Glutamatergic neuron (in vitro differentiated cells): ENCODE measurements around the gene TSPAN5. TPM values are rescaled to one million over a fixed set of nuclear protein-coding genes. Genes with fewer than 3 reads are reported as not detected.
A peak's percentile ranks its signal among the peaks of the same experiment; 100 is the strongest.

Source experiments
- DNase-seq: peaks from one replicate; pipeline ENCODE4 v3.0.0; 2022
- H3K27ac Mint-ChIP-seq: one replicate; pipeline ENCODE4 v1.8.0; 2020; ENCODE audit warnings: mild to moderate bottlenecking, mixed read lengths, inconsistent platforms; ENCODE audit not compliant: unreplicated experiment
- H3K27me3 Mint-ChIP-seq: one replicate; pipeline ENCODE4 v1.8.0; 2020; ENCODE audit warnings: mild to moderate bottlenecking, moderate library complexity, mixed read lengths, inconsistent platforms; ENCODE audit not compliant: unreplicated experiment
- H3K36me3 Mint-ChIP-seq: one replicate; pipeline ENCODE4 v1.8.0; 2020; ENCODE audit warnings: mild to moderate bottlenecking, mixed read lengths, inconsistent platforms; ENCODE audit not compliant: unreplicated experiment
- H3K4me1 Mint-ChIP-seq: one replicate; pipeline ENCODE4 v1.8.0; 2020; ENCODE audit warnings: mild to moderate bottlenecking, low read depth, mixed read lengths, inconsistent platforms; ENCODE audit not compliant: unreplicated experiment
- H3K4me3 Mint-ChIP-seq: one replicate; pipeline ENCODE4 v1.8.0; 2020; ENCODE audit warnings: mild to moderate bottlenecking, mixed read lengths, inconsistent platforms; ENCODE audit not compliant: unreplicated experiment
- H3K9me3 Mint-ChIP-seq: one replicate; pipeline ENCODE4 v1.8.0; 2020; ENCODE audit warnings: mild to moderate bottlenecking, moderate library complexity, mixed read lengths, inconsistent platforms; ENCODE audit not compliant: unreplicated experiment
- total RNA-seq: library from RNA; stranded (reverse); fragmentation: NEBNext Ultra II Directional; extraction: Animal tissue kit (Norgen Biotek cat#: 25700); gene quantifications from one replicate; pipeline ENCODE4 v1.2.1, GENCODE V29; 2021; ENCODE audit not compliant: unreplicated experiment
- TF ChIP-seq, protein P1 (sequence below): fragments of 200-600 bp; sonication (generic); IDR thresholded peaks from one replicate; pipeline ENCODE4 v1.5.0; 2021; ENCODE audit not compliant: partially characterized antibody, unreplicated experiment

Gene TSPAN5
- total RNA-seq, 1 donor from 2014 or later = 40.5 TPM

DNA sequence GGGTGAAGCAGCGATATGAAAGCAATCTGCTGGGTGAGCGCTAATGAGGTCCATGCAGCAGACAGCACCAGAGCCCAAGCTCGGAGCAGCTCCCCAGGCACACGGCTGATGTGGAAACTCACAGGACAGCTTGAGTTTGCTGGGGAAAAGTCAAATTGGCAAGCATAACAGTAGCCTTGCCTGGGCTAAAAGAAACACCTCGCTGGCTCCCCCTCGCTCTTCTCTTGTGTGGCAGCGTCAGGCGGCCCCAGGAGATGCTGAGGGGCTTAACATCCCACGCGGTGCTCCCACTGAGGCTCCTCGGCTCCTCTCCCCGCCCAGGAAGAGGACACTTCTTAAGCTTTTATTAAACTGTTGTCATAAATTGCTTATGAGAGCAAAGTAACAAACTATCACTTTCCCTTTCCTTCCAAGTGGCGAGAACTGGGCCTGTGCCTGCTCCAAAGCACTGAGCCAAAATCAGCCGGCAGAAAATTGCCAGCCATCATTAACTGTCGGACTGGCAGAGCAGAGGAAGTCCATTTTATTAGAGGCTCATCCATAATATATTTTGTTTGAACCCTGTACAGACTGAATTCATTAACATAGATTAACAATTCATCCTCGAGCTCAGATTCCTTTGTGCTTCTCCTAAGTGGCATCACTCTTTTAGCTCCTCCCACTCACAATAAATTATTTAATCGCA lies 111.4 kb downstream of the TSPAN5 start:
- DNase-seq = peak; percentile 31
- H3K36me3 Mint-ChIP-seq = peaks cover 8% of the 10 kb centered on the region

DNA sequence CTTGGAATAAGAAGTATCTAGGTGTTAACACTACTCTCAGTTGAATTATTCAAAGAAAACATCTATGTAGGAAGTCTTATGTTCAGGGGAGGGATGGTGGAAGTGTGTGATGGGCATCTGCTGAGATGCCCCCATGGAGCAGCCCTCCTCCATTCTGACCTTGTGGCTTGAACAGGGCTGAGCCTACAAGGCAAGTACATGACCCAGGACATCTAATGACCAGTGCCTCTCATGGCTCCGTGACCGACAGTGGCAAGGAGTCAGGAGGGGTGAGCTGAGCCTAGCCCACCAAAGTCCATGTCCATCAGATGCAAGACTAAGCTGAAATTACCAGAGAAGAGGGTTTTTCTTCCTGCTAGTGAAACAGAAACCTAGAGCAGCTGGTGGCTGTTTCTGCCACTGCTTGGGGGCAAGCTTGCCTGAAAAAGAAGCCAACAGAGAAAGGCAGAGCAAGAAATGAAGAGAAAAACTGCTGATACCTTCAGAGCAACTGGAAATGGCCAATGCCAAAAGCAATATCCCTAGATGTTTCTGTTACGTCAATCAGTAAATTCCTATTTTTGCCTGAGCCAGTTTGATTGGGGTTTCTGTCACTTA lies 113.5 kb downstream of the TSPAN5 start:
- Mint-ChIP-seq H3K4me1 (peaks cover 14% of the 10 kb centered on the region), H3K4me3 (no peak overlapping the region), H3K36me3 (peaks cover 3% of the 10 kb centered on the region), H3K9me3 (peaks cover 2% of the 10 kb centered on the region), H3K27me3 (no peaks in the 10 kb centered on the region), H3K27ac (no peak overlapping the region)
- no peak for DNase-seq
- TF ChIP-seq, protein P1, sequence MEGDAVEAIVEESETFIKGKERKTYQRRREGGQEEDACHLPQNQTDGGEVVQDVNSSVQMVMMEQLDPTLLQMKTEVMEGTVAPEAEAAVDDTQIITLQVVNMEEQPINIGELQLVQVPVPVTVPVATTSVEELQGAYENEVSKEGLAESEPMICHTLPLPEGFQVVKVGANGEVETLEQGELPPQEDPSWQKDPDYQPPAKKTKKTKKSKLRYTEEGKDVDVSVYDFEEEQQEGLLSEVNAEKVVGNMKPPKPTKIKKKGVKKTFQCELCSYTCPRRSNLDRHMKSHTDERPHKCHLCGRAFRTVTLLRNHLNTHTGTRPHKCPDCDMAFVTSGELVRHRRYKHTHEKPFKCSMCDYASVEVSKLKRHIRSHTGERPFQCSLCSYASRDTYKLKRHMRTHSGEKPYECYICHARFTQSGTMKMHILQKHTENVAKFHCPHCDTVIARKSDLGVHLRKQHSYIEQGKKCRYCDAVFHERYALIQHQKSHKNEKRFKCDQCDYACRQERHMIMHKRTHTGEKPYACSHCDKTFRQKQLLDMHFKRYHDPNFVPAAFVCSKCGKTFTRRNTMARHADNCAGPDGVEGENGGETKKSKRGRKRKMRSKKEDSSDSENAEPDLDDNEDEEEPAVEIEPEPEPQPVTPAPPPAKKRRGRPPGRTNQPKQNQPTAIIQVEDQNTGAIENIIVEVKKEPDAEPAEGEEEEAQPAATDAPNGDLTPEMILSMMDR = no peak

More for the DNA sequence above, 111.4 kb downstream of the TSPAN5 start:
- peaks cover 14% of the 10 kb centered on the region for H3K4me1 Mint-ChIP-seq
- peaks cover 2% of the 10 kb centered on the region for H3K9me3 Mint-ChIP-seq
- H3K4me3 Mint-ChIP-seq = no peak overlapping the region
- peak overlapping the region; percentile 71 for H3K27ac Mint-ChIP-seq
- TF ChIP-seq, protein P1 = no peak
- H3K27me3 Mint-ChIP-seq = no peaks in the 10 kb centered on the region

DNA sequence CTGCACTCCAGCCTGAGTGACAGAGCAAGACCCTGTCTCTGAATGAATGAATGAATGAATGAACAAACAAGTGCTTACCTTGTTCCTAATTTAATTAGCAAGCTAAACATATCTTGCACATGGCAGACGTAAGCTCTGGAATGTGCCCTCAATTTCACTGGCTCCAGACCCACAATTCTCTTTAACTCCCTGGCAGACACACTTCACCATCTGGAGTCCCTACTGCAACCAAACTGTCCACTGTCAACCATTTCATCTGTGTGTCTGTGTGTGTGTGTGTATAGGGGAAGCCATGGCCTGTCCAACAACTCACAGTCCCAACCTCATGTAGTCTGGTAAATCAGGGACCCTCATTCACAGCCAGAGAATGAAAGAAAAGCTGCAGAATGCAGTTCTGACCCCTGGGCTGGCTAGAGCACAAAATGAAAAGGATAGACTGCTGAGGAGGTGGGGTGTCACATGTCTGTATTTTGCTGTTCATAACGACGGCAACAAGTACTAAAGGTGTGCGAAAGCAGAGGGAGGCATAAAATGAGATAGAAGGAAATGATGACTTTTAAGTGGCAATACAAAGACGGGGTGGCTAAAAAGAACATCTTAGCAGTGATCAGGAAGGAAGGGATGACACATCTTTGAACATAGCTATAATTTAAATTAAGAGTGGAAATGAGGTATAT lies 114.1 kb downstream of the TSPAN5 start:
- Mint-ChIP-seq H3K27me3 (no peaks in the 10 kb centered on the region), H3K9me3 (peaks cover 2% of the 10 kb centered on the region), H3K4me1 (peaks cover 15% of the 10 kb centered on the region), H3K36me3 (no peaks in the 10 kb centered on the region), H3K4me3 (no peak overlapping the region), H3K27ac (no peak overlapping the region)
- TF ChIP-seq, protein P1 = no peak
- no peak for DNase-seq

DNA sequence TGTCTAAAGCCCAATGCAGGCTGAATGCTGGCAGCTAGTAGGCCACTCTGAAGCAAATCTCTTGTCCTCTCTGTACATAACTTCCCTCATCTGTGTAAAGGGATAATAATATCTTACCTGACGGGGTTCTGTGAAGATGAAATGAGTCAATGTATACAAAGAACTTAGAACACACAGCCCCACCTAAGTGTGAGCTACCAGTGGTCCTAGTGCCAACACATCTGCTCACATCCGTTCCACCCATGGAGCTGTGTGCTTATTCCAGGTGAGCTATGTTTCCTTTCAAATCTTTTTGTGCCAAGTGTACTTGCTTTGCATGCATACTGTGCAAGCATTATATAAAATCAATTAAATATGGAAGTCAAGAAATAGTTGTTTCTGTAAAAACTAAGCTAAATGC lies 116.4 kb downstream of the TSPAN5 start:
- DNase-seq = no peak
- Mint-ChIP-seq H3K4me3 (no peak overlapping the region), H3K27ac (no peak overlapping the region), H3K27me3 (peaks cover 2% of the 10 kb centered on the region), H3K9me3 (peaks cover 4% of the 10 kb centered on the region), H3K4me1 (peaks cover 19% of the 10 kb centered on the region), H3K36me3 (no peaks in the 10 kb centered on the region)
- TF ChIP-seq, protein P1 = no peak

DNA sequence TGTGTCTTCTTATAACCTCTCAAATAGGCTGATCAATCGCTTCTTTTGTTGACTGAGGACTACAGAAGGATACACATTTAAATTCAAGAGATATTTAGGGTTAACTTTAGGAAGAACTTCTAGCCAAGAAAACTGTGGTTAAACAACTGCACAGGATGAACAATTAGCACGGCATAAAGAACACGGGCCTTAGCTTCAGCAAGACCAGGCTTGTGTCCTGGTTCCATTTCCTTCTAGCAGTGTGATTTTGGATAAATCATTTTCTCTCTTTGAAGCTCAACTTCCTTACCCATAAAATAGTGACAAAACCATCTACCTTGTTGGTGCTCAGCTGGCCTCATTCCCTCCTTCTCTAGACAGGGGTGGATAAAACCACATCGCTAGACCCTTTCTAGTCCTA lies 117.6 kb downstream of the TSPAN5 start:
- Mint-ChIP-seq H3K27ac (no peak overlapping the region), H3K9me3 (peaks cover 4% of the 10 kb centered on the region), H3K4me1 (peaks cover 24% of the 10 kb centered on the region), H3K36me3 (no peaks in the 10 kb centered on the region), H3K27me3 (peaks cover 2% of the 10 kb centered on the region), H3K4me3 (no peak overlapping the region)
- TF ChIP-seq, protein P1 = no peak
- DNase-seq = no peak
